Trophoblast cell (in vitro differentiated cells and primary cell): Measurements from ENCODE around the gene EPHA4.

Experiments
- DNase-seq, 2 donors: peaks; one replicate each; pipeline ENCODE4 v3.0.0-alpha.2; 2016
- H2AFZ ChIP-seq: 2 replicates; pipeline ENCODE4 v1.6.1; 2013; ENCODE audit warnings: low read length, moderate library complexity, mild to moderate bottlenecking; ENCODE audit not compliant: insufficient read depth, poor library complexity
- H2AK5ac ChIP-seq: 2 replicates; pipeline ENCODE4 v1.6.1; 2013; ENCODE audit warnings: mild to moderate bottlenecking, low read length
- H2BK120ac ChIP-seq: 2 replicates; pipeline ENCODE4 v1.6.1; 2013; ENCODE audit warnings: low read length, mild to moderate bottlenecking, moderate library complexity; ENCODE audit not compliant: insufficient read depth, poor library complexity
- H2BK12ac ChIP-seq: 2 replicates; pipeline ENCODE4 v1.6.1; 2013; ENCODE audit warnings: mild to moderate bottlenecking, low read length, moderate library complexity
- H2BK5ac ChIP-seq: 2 replicates; pipeline ENCODE4 v1.6.1; 2013; ENCODE audit warnings: low read length, low read depth, moderate library complexity, mild to moderate bottlenecking; ENCODE audit not compliant: poor library complexity
- H3K14ac ChIP-seq: 2 replicates; pipeline ENCODE4 v1.6.1; 2013; ENCODE audit warnings: mild to moderate bottlenecking, low read length
- H3K18ac ChIP-seq: 2 replicates; pipeline ENCODE4 v1.6.1; 2013; ENCODE audit warnings: mild to moderate bottlenecking, low read length
- H3K23ac ChIP-seq: 2 replicates; pipeline ENCODE4 v1.6.1; 2013; ENCODE audit warnings: low read length
- H3K27ac ChIP-seq: 2 replicates; pipeline ENCODE4 v1.5.1; 2013; ENCODE audit warnings: low read depth, mild to moderate bottlenecking, inconsistent platforms, low read length, moderate library complexity
- H3K27me3 ChIP-seq: 2 replicates; pipeline ENCODE4 v1.6.1; 2013; ENCODE audit warnings: inconsistent platforms, mild to moderate bottlenecking, low read length, moderate library complexity; ENCODE audit not compliant: insufficient read depth
- H3K36me3 ChIP-seq, 2 experiments: 1 replicate in 1 of 2; 2 replicates in 1 of 2; pipeline ENCODE4 v1.6.1; 2013; ENCODE audit warnings: low read length in 2 of 2, mild to moderate bottlenecking in 2 of 2, moderate library complexity in 1 of 2; ENCODE audit not compliant: insufficient read depth in 2 of 2, control insufficient read depth in 1 of 2
- H3K4ac ChIP-seq: 2 replicates; pipeline ENCODE4 v1.6.1; 2013; ENCODE audit warnings: low read depth, mild to moderate bottlenecking, low read length, moderate library complexity
- H3K4me1 ChIP-seq, 2 experiments: 1 replicate in 1 of 2; 2 replicates in 1 of 2; pipeline ENCODE4 v1.6.1; 2013; ENCODE audit warnings: low read length in 2 of 2, mild to moderate bottlenecking in 2 of 2, moderate library complexity in 1 of 2; ENCODE audit not compliant: insufficient read depth in 2 of 2, control insufficient read depth in 1 of 2
- H3K4me2 ChIP-seq: 2 replicates; pipeline ENCODE4 v1.6.1; 2013; ENCODE audit warnings: inconsistent platforms, mild to moderate bottlenecking, low read length, moderate library complexity
- H3K4me3 ChIP-seq: 2 replicates; pipeline ENCODE4 v1.5.1; 2013; ENCODE audit warnings: mild to moderate bottlenecking, low read depth, low read length, inconsistent platforms
- H3K79me1 ChIP-seq: one replicate; pipeline ENCODE4 v1.6.1; 2013; ENCODE audit warnings: low read length
- H3K79me2 ChIP-seq: 2 replicates; pipeline ENCODE4 v1.6.1; 2013; ENCODE audit warnings: low read length, mild to moderate bottlenecking; ENCODE audit not compliant: control insufficient read depth, insufficient read depth, poor library complexity
- H3K9ac ChIP-seq: 2 replicates; pipeline ENCODE4 v1.6.1; 2013; ENCODE audit warnings: mild to moderate bottlenecking, low read length
- H3K9me3 ChIP-seq: 2 replicates; pipeline ENCODE4 v1.6.1; 2013; ENCODE audit warnings: low read depth, mild to moderate bottlenecking, control low read depth, inconsistent platforms, low read length; ENCODE audit not compliant: insufficient read depth
- H4K12ac ChIP-seq: 2 replicates; pipeline ENCODE4 v1.6.1; 2013; ENCODE audit warnings: low read depth, mild to moderate bottlenecking, low read length, moderate library complexity
- H4K8ac ChIP-seq: 2 replicates; pipeline ENCODE4 v1.6.1; 2013; ENCODE audit warnings: low read depth, mild to moderate bottlenecking, low read length, moderate library complexity
- H4K91ac ChIP-seq: one replicate; pipeline ENCODE4 v1.6.1; 2013; ENCODE audit warnings: low read depth, mild to moderate bottlenecking, low read length, moderate library complexity
- whole genome bisulfite sequencing: extraction: QIAGEN DNeasy Blood & Tissue Kit; methylation state at CpG from one replicate; pipeline ENCODE4 v1.1.7; 2013; ENCODE audit warnings: missing lambda C conversion rate; ENCODE audit not compliant: insufficient read length, insufficient coverage; ENCODE audit errors: extremely low coverage; 5-methylcytosine and 5-hydroxymethylcytosine counted together

The EPHA4 gene

DNA sequence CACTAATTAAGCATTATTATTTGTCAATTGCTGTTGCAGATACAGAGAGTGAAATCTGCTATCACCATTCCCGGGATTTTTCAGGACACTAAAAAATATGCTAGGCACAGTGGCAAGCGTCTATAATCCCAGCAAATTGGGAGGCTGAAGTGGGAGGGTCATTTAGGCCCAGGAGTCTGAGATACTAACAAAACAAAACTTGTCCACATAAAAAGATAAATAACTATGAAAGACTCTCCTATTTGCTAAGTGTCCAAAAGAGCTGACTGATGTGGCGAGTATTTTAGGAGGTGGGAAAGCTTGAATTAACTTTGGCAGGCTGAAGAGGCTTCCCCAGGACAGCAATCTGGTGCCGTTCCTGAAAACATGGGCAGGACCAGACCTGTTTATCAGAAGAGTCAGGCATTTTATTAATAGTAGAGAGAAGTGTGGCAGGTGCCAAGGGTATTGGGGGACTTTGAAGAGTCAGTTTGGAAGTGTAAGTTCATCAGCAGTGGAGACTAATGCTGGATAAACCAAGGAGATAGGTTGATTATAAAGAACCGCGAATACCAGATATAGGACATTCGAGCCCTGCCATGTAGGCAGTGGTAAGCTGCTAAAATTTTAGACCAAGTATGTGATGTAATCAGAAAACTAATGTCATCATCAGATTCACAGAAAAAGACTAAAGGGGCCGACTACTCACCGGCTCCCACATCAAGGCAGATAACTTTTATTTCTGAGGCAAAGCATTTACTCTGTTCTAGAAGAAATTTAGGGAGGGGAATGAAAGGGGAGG lies 201.8 kb downstream of the EPHA4 start:
- no peak overlapping the region for H2AFZ ChIP-seq
- no peak overlapping the region for H4K12ac ChIP-seq
- H3K4ac ChIP-seq, result no peak overlapping the region
- no peak overlapping the region for H3K4me3 ChIP-seq
- H3K79me2 ChIP-seq, result no peaks in the 10 kb centered on the region
- no peak overlapping the region for H4K91ac ChIP-seq
- H3K9ac ChIP-seq, result no peak overlapping the region
- H2BK120ac ChIP-seq, result no peak overlapping the region
- H2BK12ac ChIP-seq, result no peak overlapping the region
- no peak overlapping the region for H3K27ac ChIP-seq
- H3K27me3 ChIP-seq, result no peaks in the 10 kb centered on the region
- no peak overlapping the region for H3K4me2 ChIP-seq
- no peak overlapping the region for H2AK5ac ChIP-seq
- DNase-seq, result no peak
- no peak overlapping the region for H3K18ac ChIP-seq
- no peaks in the 10 kb centered on the region for H3K79me1 ChIP-seq
- H3K4me1 ChIP-seq, result no peaks in the 10 kb centered on the region
- no CpG with 5 or more reads among the region's 9 CpGs for WGBS
- H3K23ac ChIP-seq, result no peak overlapping the region
- H3K14ac ChIP-seq, result no peak overlapping the region
- no peaks in the 10 kb centered on the region for H3K36me3 ChIP-seq
- no peak overlapping the region for H2BK5ac ChIP-seq
- no peaks in the 10 kb centered on the region for H3K9me3 ChIP-seq
- H4K8ac ChIP-seq, result no peak overlapping the region
